ENCODE results near the gene STARD10. TPM values are rescaled to one million over a fixed set of nuclear protein-coding genes. Genes with fewer than 3 reads are reported as not detected.
"Not testable (repeated sequence)": the region's sequence is repeated elsewhere in the genome, so short reads cannot be mapped to it uniquely, and the experiment has no call there.

Gene STARD10
- total RNA-seq, 2 experiments from 2014 or later: 10.5 to 12.9 TPM

DNA sequence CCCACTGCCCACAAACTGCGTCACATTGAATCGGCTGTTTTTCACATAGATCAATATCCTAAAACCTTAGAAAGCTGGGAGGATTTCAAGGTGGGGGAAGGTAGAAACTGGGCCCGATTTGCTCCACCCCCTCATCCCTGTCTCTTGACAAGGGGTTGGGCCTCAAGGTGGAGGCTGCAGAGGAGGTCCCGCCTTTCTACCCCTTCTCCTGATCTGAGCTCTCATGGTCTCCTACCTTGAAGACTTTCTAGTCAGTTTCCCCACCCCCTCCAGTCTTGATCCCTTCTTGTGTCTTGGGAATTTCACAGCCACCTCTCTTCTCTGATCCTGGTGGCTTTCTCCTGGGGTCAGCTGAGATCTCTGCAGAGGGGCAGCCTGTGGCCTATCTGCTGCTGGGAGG, 4.5 kb upstream of the STARD10 start:
- no peaks in the 10 kb centered on the region for H3K9me3 Mint-ChIP-seq
- POLR2A ChIA-PET: no interaction called here

GRCh38 chr11:72793076-72793424, 797 bp downstream of the STARD10 start:
- ATAC-seq (ENCODE audit: poor library complexity) (no peak), DNase-seq (peak in 1 of 14 experiments; percentile 29)
- no peak for TF ChIP-seq CTCF (IDR thresholded peaks at IDR 0.05)
- H3K27ac ChIP-seq (ENCODE audit: low read depth in 1 of 2, low read length in 2 of 2): peak overlapping the region; percentile 99
- POLR2A ChIA-PET: interaction anchor here (1.1 to 2.9 kb wide), 9 partner anchors 12 to 347 kb away, joined by 3 to 54 read pairs (median 4); no protein-coding TSS in a partner anchor
- no peaks in the 10 kb centered on the region for H3K9me3 ChIP-seq (ENCODE audit: control insufficient read depth in 1 of 2, insufficient read depth in 1 of 2, low read length in 2 of 2)
- H3K27me3 ChIP-seq (ENCODE audit: control insufficient read depth in 1 of 2, insufficient read depth in 2 of 2, low read length in 2 of 2): no peaks in the 10 kb centered on the region
- peak overlapping the region; percentile 82 for H3K4me3 ChIP-seq (ENCODE audit: low read length)
- Mint-ChIP-seq H3K36me3 (ENCODE audit: low read depth) (no peaks in the 10 kb centered on the region), H3K4me1 (ENCODE audit: low read depth) (peaks cover 29% of the 10 kb centered on the region), H3K9me3 (no peaks in the 10 kb centered on the region), H3K27me3 (no peaks in the 10 kb centered on the region), H3K4me3 (peak overlapping the region; percentile 99), H3K27ac (peak overlapping the region; percentile 99)
- H3K36me3 ChIP-seq (ENCODE audit: insufficient read depth, low read length): no peaks in the 10 kb centered on the region
- CTCF ChIA-PET: interaction anchor here (1.4 to 4.2 kb wide), 7 partner anchors 11 to 109 kb away, joined by 3 to 80 read pairs (median 11); partner anchors contain the start of gene ATG16L2
- peaks cover 23% of the 10 kb centered on the region for H3K4me1 ChIP-seq (ENCODE audit: insufficient read depth, low read length)
- intact Hi-C loops (cut with DNase I, micrococcal nuclease): loop anchor here (1.0 to 10.0 kb wide), 5 partner anchors 41 to 678 kb away; partner anchors contain the start of genes ARAP1 (in 2 of the 2) and ANAPC15 (in 1 of the 2)

More for the DNA sequence above, 4.5 kb upstream of the STARD10 start:
- intact Hi-C loops (cut with DNase I, micrococcal nuclease): loop anchor here in 1 of 2 experiments (10.0 kb wide), 1 partner anchor 684 kb away; the partner anchor contains the start of gene ANAPC15
- no peaks in the 10 kb centered on the region for H3K27me3 Mint-ChIP-seq
- peaks cover 16% of the 10 kb centered on the region for H3K4me1 Mint-ChIP-seq (ENCODE audit: low read depth)
- no peak overlapping the region for H3K4me3 ChIP-seq (ENCODE audit: low read length)
- TF ChIP-seq CTCF (IDR thresholded peaks at IDR 0.05): no peak
- ATAC-seq (ENCODE audit: poor library complexity) (no peak), DNase-seq (no peak)
- no peaks in the 10 kb centered on the region for H3K9me3 ChIP-seq (ENCODE audit: control insufficient read depth in 1 of 2, insufficient read depth in 1 of 2, low read length in 2 of 2)
- no peak overlapping the region for H3K27ac ChIP-seq (ENCODE audit: low read depth in 1 of 2, low read length in 2 of 2)
- H3K4me1 ChIP-seq (ENCODE audit: insufficient read depth, low read length): peaks cover 10% of the 10 kb centered on the region
- CTCF ChIA-PET: interaction anchor here (0.8 to 1.1 kb wide), 2 partner anchors 17 to 73 kb away, joined by 3 read pairs; no protein-coding TSS in a partner anchor
- no peaks in the 10 kb centered on the region for H3K36me3 ChIP-seq (ENCODE audit: insufficient read depth, low read length)
- no peaks in the 10 kb centered on the region for H3K27me3 ChIP-seq (ENCODE audit: control insufficient read depth in 1 of 2, insufficient read depth in 2 of 2, low read length in 2 of 2)
- no peak overlapping the region for H3K4me3 Mint-ChIP-seq
- H3K27ac Mint-ChIP-seq: peak overlapping the region; percentile 61
- H3K36me3 Mint-ChIP-seq (ENCODE audit: low read depth): no peaks in the 10 kb centered on the region

DNA sequence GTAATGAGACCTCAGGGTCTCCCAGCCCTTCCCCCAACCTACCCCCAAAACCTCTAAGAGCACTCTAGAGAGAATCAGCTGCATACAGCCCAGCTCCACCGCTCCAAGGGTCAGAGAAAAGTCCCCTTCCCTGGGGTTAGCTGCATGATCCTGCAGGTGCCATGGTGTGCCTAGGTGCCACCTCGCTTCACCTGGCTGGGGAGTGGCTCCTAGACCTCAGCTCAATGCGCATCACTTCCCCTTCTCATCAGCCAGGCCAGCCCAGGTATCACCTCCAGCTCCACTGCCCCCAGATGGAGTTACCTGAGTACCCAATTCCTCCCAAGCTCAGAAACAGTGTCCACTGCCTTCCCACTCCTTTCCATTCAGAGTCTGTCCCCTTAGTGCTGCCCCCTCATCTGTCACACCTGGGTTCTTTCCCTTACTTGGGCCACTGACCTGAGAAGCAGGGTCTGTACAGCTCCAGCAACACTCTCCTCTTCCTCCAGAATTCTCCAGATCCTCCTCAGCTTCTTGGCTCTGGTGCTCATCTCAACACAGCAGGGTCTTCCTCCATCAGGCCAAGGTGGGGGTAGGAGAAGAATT, 1.3 kb downstream of the STARD10 start:
- Histone ChIP-seq H3K4me1 (ENCODE audit: insufficient read depth, low read length) (peaks cover 28% of the 10 kb centered on the region), H3K4me3 (ENCODE audit: low read length) (no peak overlapping the region), H3K9me3 (ENCODE audit: control insufficient read depth in 1 of 2, insufficient read depth in 1 of 2, low read length in 2 of 2) (no peaks in the 10 kb centered on the region), H3K27ac (ENCODE audit: low read depth in 1 of 2, low read length in 2 of 2) (peak overlapping the region; percentile 99), H3K27me3 (ENCODE audit: control insufficient read depth in 1 of 2, insufficient read depth in 2 of 2, low read length in 2 of 2) (no peaks in the 10 kb centered on the region), H3K36me3 (ENCODE audit: insufficient read depth, low read length) (no peaks in the 10 kb centered on the region)
- H3K9me3 Mint-ChIP-seq: no peaks in the 10 kb centered on the region
- no peak for TF ChIP-seq CTCF (IDR thresholded peaks at IDR 0.05)
- ATAC-seq (ENCODE audit: poor library complexity) (no peak), DNase-seq (peak in 1 of 14 experiments; percentile 21)
- H3K4me1 Mint-ChIP-seq (ENCODE audit: low read depth): peaks cover 29% of the 10 kb centered on the region
- no peaks in the 10 kb centered on the region for H3K27me3 Mint-ChIP-seq
- CTCF ChIA-PET: interaction anchor here (0.6 to 4.2 kb wide), 6 partner anchors 11 to 69 kb away, joined by 3 to 80 read pairs (median 12); partner anchors contain the start of gene ATG16L2
- intact Hi-C loops (cut with DNase I, micrococcal nuclease): loop anchor here (1.0 to 10.0 kb wide), 5 partner anchors 40 to 678 kb away; partner anchors contain the start of genes ARAP1 (in 2 of the 2) and ANAPC15 (in 1 of the 2)
- H3K27ac Mint-ChIP-seq: peak overlapping the region; percentile 99
- H3K36me3 Mint-ChIP-seq (ENCODE audit: low read depth): no peaks in the 10 kb centered on the region
- POLR2A ChIA-PET: interaction anchor here (1.1 to 2.9 kb wide), 7 partner anchors 11 to 111 kb away, joined by 3 to 54 read pairs (median 4); no protein-coding TSS in a partner anchor
- H3K4me3 Mint-ChIP-seq: peak overlapping the region; percentile 99

GRCh38 chr11:72791228-72791627, 2.6 kb downstream of the STARD10 start:
- H3K9me3 Mint-ChIP-seq; H3K27me3 Mint-ChIP-seq; H3K27ac ChIP-seq (ENCODE audit: low read depth in 1 of 2, low read length in 2 of 2); H3K36me3 Mint-ChIP-seq (ENCODE audit: low read depth); H3K27ac Mint-ChIP-seq; DNase-seq; POLR2A ChIA-PET; ATAC-seq (ENCODE audit: poor library complexity); H3K4me3 ChIP-seq (ENCODE audit: low read length); H3K36me3 ChIP-seq (ENCODE audit: insufficient read depth, low read length); H3K9me3 ChIP-seq (ENCODE audit: control insufficient read depth in 1 of 2, insufficient read depth in 1 of 2, low read length in 2 of 2); H3K27me3 ChIP-seq (ENCODE audit: control insufficient read depth in 1 of 2, insufficient read depth in 2 of 2, low read length in 2 of 2): not testable (repeated sequence)
- Mint-ChIP-seq H3K4me1 (ENCODE audit: low read depth) (peaks cover 29% of the 10 kb centered on the region), H3K4me3 (peak overlapping the region; percentile 42)
- peaks cover 33% of the 10 kb centered on the region for H3K4me1 ChIP-seq (ENCODE audit: insufficient read depth, low read length)
- CTCF ChIA-PET: interaction anchor here (0.7 to 4.2 kb wide), 2 partner anchors 68 to 204 kb away, joined by 5 to 80 read pairs; no protein-coding TSS in a partner anchor
- intact Hi-C loops (cut with DNase I, micrococcal nuclease): loop anchor here (5.0 to 10.0 kb wide), 2 partner anchors 39 to 676 kb away; partner anchors contain the start of genes ANAPC15 (in 1 of the 2) and ARAP1 (in 1 of the 2)

All from CD4-positive, alpha-beta T cell (primary cell).